HG03575 (cell line): ENCODE measurements around the gene VDR.
A peak's percentile ranks its signal among the peaks of the same experiment; 100 is the strongest.

Experiments used
- ATAC-seq: cut with Tn5 transposase; IDR thresholded peaks from one replicate; pipeline ENCODE4 v1.9.1; 2021; ENCODE audit not compliant: unreplicated experiment, insufficient number of reproducible peaks, low FRiP score; ENCODE audit errors: extremely low read depth

Gene VDR

DNA sequence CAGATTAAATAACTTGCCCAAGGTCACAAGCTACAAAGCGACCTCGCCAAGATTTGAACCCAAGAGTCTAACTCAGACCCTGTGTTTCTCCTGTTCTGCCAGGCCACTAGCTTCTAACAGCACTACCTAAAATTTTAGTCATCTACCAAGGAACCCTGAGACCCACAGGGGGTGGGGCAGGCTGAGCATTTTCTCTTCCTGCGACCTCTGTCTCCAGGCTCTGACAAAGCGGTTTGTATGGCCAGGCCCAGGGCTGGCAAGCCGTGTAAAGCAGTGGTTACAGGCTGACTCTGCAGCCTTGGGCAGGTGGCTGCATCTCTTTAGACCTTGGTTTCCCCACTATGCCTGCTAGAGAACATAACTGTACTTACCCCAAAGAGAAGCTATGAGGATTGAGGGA lies 5.3 kb downstream of the VDR start:
- no peak for ATAC-seq

DNA sequence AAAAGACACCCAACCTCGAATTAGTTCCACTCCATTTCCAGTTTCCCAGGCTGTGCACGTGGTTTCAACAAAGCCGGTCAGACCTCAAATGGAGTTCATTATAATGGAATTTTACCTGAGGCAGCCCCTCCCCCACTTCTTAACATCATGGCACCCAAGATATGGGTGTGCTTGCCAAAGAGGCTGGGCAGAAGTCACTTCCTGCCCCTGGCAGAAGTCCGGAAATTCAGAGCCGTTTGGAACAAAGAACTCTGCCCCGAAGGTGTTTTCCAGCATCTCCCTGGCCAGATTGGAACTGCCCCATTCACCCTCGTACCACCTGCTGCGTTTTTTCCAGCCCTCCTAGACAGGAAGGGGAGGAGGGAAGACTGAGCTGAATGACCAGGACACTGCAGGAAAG lies 8.2 kb downstream of the VDR start:
- ATAC-seq, result no peak

DNA sequence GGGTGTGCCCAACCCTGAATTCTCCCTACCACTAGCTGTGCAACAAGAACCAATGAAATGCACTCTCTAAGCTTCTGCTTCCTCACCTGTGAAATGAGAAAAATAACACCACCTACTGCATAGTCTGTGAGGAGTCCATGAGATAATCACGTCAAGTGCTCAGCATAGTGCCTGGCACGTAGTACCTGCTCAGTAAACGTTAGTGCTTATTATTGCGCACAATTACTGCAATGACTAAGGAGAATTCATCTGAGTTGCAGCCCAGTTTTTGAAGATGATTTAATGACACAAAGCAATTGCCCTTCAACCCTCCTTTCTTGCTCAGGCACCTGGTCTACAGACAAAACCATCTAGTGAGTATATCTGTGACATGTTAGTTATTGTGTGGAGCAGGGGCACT lies 8.8 kb downstream of the VDR start:
- no peak for ATAC-seq

DNA sequence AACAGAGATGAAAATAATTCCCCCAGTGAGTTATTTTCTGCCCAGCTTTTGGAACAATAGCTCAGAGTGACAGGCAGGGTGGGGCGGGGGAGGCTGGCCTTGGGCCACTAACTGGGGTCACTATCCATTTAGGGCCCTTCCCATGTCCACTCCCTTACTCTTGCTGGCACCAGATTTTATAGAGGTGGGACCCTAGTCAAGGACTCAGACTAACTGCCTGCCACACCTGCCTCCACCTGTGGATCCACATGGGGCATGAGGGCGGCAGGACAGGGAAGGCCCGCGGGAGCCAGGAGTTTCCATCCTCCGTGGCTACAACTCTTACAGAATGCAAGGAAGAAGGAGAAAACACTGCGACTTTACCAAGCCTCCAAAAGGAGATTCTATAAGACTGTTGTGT lies 10.1 kb downstream of the VDR start:
- no peak for ATAC-seq

DNA sequence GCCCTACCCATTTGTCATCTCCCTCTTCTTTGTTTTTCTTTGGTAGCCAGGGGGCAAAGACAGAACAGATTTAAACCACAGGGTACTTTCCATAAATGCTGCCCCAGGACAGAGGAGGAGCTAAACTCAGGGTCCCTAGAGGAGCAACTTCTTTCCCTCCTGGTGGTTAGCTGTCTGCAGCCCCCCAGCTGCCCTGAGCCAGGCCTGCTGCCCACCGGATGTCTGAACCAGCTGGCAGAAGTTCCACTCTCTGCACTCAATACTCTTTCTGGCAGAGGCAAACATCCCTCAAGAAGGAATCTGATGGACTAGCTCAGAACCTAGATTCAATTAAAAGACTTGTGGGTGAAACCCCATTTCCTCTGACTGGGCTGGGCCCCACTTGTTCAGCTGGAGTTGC lies 10.7 kb downstream of the VDR start:
- ATAC-seq, result no peak

DNA sequence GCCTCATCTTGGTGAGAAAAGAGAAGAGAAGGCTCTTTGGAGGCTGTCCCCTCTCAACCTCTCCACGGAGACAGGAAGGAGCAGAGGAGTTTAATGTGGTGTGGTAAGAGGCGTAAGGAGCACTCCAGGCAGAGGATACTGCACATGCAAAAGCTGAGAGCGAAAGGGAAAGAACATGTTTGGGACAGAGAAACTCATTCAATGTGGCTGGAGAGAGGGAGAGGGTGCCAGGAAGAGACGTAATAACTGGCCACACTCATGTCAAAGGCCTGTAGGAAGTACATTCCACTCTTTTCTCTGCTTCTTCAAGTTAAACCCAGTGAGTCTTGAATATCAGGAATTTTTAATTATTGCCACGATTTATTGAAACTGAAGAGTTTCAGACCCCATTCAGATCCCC lies 12.0 kb downstream of the VDR start:
- ATAC-seq, result no peak

DNA sequence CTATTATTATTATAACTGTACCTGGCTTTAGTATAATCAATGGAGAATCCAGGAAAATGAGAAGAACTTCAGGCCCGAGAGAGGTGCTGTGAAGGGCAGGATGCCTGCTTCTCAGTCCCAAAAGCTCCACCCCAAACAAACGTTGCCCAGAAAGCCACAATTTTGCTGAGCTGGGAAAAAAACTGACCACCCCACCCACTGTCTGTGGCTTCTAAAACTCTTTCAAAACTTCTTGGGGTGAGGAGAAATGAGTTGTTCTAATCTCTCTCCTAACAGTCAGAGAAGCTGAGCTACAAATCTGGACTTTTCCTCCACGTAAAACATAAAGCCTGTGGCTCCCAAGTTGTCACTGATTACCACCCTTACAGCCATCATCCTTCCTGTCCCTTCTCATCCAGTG lies 13.4 kb downstream of the VDR start:
- no peak for ATAC-seq

DNA sequence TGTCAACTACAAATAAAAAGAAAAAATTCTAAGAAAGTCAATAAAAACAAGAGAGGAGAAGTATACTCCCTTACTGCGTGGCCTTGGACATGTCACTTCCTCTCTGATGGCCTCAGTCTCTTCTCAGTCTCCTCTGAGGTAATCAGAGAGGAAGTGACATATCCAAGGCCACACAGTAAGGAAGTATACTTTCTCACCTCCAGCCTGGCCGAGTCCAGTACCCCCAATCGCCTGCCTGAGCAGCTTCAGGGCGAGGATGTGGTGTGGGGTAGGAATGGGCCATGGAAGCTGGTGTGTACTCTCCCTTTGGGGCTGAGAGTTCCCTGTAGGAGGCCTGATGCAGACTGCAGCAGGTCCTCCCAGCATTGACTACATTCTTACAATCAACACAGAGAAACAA lies 15.8 kb downstream of the VDR start:
- no peak for ATAC-seq

DNA sequence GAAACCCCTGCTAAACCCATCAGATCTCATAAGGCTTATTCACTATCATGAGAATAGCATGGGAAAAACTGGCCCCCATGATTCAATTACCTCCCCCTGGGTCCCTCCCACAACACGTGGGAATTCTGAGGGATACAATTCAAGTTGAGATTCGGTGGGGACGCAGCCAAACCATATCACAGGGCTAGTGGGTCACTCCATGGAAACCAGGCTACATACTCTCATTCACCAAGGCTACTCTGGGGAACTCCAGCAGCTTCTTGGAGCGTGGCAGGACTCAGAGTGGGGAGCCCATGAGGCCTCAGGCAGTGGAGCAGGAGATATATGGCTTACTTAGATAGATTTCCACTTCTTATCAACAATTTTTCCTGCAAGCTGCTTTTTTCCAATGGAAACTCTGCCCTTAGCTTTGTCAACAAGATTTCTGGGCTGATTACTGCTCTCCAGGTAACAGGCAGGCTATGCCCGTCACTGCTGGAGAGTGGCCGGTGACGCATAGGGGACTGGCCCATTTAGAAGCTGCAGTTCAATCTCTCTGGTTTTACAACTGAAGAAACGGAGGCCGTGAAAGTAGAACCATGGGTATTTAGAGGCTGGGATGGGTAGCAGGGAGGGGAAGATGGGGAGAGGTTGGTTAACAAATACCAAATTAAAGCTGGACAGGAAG lies 16.5 kb downstream of the VDR start:
- no peak for ATAC-seq

DNA sequence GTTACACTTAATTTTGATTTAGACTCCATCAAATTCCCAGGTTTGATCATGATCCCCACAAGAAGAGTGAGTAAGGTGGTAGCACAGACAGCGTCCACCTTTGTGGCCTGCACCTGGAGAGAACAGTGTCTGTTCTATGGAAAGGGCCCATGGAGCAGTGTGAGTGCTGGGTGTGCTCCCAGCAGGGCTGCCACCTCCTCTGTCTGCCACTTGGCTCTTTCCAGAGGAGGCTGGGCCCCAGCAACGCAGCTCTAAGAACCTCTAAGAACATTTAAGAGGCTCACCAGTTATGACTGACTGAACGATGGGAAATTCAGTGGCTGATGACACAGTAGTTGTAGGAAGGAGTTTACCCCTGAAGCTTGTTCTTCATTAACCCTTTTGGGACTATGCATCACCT lies 17.3 kb downstream of the VDR start:
- no peak for ATAC-seq

DNA sequence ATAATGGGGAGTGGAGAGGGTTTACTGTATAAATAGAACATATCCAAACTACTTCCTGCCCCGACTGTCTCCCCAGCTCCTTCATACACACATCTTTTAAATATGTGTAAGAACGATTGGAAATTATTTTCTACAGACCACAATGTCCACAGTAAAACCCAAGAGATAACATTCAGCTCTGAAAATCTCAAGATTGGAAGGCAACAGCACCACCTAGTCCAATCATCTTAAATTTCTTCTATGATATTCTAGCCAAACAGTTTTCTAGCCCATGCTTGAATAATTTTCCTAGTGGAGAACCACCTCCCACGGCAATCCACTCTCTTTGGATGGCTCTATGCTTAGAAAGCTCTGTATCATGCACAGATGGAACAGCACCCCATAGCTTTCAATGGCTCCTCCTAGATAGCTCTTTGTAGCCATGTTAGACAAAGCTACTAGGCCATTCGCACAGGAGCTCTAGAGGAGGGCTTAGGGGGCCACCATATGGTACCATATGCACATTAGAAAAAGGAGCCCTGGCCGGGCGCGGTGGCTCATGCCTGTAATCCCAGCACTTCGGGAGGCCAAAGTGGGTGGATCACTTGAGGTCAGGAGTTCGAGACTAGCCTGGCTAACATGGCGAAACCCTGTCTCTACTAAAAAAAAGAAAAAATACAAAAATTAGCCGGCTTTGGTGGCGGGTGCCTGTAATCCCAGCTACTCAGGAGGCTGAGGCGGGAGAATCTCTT lies 18.1 kb downstream of the VDR start:
- ATAC-seq, result no peak

DNA sequence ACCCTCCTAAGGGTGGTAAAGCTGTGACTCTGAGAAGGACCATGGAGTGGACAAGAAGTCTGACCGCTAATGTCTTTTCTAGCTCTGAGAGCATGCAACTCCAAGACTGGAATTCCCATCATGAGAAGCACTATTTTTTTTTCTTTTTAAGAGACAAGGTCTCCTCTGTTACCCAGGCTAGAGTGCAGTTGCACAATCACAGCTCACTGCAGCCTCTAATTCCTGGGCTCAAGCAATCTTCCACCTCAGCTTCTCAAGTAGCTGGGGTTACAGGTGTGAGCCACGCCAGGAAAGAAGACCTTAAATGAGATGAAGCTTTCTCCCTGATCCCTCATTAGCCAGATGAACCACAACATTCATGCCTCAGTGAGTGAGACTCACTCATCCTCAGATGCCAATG lies 19.2 kb downstream of the VDR start:
- no peak for ATAC-seq

DNA sequence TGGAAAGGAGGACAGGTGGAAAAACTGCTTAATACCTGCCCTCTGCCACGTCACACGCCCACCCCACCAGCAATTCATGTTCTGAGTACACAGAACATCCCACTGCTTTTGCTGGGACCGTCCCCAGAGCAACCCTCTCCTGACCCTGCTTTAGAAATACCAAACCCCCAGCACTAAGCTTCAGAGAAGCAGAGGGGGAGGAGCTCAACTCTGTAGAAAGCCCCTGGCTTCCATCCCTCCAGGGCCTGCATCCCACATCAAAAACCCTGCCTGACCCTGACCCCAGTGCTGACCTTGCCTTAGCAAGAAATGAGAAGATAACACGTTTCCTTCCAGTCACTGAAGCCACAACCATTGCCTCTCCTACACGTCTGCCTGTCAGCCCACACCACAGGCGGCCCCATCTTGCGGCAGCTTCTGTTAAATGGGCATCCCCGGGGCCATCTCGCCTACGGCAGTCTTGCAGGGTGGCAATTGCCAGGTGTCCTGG lies 19.7 kb downstream of the VDR start:
- no peak for ATAC-seq

DNA sequence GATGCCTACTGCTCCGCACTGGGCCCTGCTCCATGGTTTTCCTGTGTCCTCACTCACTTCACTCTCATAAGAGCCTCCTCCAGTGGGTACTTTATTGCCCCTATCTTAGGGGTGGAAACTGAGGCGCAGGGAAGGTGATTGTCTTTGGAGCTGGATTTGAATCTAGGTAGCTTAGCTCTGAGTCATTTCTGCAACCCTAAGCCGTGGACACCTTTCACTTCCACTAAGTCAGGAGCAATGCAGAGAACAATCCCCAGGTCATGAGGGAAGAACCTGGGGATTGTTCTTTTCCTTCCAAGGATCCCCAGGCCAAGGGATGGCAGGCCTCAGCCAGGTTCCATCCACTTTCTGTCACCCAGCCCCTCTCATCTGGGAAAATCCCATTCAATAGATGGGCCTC lies 20.3 kb downstream of the VDR start:
- ATAC-seq, result no peak

DNA sequence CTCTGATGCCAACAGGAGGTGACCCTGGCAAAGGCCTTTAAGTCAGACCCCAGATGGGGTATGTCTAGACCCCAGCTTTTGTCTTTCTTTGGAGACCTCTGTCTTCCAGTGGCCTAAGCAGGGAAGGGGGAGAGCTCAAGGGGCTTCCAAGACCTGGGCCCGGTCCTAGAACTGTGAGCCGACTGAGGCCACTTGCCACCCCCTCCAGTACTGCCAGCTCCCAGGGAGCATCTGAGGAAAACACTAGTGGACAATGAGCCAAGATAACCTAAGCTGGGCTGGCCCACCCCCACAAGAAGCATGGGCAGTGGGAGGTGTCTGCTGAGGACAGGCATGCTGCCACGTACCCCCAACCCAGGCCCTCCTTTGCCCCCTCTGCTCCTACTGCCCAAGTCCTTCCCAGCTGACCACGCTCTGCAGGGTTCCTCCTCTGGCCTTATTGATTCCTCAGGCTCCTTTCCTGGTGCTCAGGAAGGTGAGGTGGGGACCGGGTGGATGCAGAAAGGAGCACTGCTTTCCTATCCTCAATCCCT lies 21.1 kb downstream of the VDR start:
- no peak for ATAC-seq

DNA sequence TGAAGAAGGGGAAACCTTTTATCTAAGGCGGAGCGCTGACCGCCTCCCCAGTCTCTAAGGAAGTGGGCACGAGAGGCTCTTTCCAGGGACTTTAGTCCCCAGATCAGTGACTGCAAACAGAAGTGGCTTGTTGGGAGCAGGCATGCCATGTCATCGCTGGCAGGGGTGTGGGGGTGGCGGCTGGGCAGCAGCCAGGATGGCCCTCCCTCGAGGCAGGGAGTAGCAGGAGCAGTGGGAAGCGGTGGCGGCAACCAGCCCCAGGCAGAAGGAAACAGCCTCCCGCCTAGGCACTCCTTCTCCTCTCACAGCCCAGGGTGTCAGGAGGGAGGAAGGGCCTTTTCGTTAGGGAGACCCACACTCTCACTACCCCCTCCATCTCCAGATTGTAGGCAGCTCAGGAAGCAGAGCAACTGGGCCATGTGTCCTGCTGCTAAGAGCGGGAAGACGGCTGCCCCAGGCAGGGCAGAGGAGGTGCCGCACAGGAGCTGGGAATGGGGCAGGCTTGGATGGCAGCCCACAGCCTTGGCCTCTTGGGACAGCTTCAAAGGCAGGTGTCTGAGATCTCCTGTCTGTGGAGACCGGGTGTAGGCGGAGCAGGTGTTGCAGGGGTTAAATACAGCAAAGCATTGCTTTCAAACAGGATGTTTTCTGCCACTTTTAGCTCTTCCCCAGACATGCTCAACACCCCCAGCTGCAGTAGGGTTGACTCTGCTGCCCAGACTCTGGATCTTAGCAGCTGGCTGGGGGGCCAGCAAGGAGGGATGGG lies 21.8 kb downstream of the VDR start:
- ATAC-seq, result peak; percentile 48

DNA sequence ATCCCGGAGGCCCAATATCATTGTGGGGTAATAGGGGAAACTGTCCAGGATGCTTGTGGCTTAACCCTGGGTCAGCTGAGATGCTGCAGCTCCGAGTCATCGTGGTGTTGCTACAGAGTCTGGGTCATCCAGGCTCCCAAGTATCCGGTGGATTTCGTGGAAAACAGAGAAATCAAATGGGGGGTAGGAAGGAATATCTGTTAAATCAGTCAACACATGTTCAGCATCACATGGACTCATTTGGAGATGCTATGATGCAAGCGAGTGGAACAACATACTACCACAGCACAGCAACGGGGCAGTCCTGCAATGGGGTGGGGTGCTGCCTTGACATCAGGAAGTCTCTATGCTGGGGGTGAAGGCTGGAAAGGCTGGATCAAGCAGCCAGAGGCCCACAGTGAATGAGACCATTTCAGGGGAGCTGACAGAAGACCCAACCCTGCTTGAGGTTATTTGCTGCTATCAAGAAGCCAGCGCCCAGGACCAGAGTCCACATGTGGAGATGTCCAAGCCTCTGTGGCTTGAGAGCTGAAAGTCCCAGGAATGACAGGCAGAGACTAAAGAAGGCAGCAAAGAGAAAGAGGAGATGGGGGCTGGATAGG lies 22.9 kb downstream of the VDR start:
- ATAC-seq, result no peak

DNA sequence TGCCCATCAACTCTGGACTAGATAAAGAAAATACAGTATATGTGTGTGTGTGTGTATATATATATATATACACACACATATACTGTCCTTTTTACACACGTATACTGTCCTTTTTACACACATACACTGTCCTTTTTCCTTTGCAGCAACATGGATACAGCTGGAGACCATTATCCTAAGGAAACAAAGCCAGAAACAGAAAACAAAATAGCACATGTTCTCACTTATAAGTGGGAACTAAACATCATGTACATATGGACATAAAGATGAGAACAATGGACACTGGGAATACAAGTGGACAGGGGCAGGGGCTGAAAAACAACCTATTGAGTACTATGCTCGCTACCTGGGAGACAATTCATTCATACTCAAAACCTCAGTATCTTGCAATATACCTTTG lies 23.7 kb downstream of the VDR start:
- no peak for ATAC-seq

DNA sequence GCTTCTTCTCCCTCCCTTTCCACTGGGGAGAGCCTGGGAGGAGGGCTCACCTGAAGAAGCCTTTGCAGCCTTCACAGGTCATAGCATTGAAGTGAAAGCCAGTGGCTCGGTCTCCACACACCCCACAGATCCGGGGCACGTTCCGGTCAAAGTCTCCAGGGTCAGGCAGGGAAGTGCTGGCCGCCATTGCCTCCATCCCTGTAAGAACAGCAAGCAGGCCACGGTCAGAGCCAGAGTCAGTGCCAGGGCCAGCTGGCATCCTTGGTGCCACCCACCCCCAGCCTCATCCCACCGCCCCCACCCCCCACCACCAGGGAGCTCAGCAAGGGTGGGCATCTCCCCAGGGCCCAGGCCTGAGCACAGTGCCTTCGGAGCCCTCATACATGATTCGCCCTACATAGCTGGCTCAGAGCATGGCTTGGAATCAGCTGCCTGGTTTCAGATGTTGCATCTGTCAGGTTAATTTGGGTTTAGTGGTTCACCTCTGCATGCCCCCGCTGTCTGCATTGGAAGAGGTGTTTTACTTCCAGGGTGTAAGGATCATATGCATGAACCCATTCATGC lies 25.8 kb downstream of the VDR start:
- no peak for ATAC-seq
